Jurkat, Clone E6-1 (cell line): ENCODE data around the gene SLC12A7.
"Not testable (repeated sequence)": the region's sequence is repeated elsewhere in the genome, so short reads cannot be mapped to it uniquely, and the experiment has no call there.

Source experiments
- DNase-seq: peaks from one replicate; pipeline ENCODE4 v3.0.0-alpha.2; 2011; ENCODE audit warnings: low read depth, low spot score
- H3K4me3 ChIP-seq: 2 replicates; pipeline ENCODE4 v1.5.1; 2011; ENCODE audit warnings: mild to moderate bottlenecking, low read length, control low read depth, moderate library complexity

Gene SLC12A7

DNA sequence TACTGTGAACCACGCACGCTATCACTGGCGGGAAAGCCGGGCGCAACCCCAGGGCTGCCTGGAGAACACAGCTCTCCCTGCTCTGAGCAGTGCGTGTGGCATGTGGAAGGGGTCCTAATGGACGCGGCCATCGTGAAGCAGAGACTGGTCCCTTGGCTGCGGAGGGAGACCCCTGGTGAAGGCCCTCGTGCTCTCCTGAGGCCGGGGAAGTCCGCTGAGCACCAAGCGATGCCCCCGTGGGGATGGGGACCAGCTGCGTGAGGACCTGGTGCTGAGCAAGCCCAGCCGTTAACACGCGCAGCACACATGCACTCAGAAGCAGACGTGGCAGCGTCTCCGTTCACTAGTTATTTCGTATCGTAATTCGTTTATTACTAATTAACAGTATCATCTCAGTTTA lies 24.4 kb downstream of the SLC12A7 start:
- DNase-seq, result no peak
- no peak overlapping the region for H3K4me3 ChIP-seq

DNA sequence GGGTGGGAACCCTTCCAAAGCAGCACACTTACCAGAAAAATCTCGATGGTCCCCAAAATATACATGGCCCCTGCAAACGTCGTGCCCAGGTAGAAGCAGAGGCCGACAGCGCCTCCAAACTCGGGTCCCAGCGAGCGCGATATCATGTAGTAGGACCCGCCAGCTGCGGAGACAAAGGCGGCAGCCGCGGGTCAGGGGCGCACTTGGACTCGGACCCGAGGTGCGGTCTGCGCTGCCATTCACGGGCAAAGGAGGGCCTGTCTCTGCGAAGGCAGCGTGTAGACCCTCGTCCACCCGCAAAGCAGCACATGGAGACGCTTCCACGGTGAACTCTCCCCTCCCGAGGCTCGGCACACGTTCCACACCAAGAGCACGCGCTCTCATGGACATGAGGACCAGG lies 25.0 kb downstream of the SLC12A7 start:
- H3K4me3 ChIP-seq, result no peak overlapping the region

DNA sequence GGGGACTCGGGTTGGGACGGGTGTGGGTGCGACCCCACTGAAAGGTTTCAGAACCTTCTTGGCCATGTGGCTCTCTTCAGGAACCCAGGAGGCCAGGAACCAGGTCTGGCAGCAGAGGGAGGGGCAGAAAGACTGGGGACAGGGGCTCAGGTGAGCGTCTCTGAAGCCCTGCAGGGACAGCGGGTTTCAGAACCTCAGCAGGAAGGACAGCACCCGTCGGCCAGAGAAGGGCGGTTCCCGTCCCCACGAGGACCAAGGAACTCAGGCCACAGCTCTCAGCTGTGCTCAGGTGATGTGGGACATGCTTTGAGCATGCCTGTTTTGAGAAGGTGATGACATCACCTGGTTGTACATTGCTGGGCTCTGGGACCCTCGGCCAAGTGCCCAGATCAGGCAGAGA lies 25.7 kb downstream of the SLC12A7 start:
- no peak overlapping the region for H3K4me3 ChIP-seq
- DNase-seq, result no peak

More for the DNA sequence above, 25.0 kb downstream of the SLC12A7 start:
- DNase-seq, result no peak

DNA sequence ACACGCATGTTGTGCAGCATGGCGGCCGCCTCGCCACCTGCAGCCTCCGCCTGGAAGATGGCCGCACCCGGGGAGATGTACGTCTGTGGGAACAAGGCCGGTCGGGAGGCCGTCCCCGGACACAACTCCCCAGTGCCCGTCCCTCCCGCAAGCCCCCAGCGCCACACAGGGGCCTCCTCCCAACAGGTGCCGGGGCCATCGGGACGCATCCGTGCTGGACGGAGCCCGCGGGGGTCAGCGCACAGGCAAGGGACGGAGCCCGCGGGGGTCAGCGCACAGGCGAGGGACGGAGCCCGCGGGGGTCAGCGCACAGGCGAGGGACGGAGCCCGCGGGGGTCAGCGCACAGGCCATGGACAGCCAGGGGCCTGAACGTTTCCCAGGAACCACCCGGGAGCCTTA lies 26.5 kb downstream of the SLC12A7 start:
- H3K4me3 ChIP-seq, result no peak overlapping the region
- no peak for DNase-seq

DNA sequence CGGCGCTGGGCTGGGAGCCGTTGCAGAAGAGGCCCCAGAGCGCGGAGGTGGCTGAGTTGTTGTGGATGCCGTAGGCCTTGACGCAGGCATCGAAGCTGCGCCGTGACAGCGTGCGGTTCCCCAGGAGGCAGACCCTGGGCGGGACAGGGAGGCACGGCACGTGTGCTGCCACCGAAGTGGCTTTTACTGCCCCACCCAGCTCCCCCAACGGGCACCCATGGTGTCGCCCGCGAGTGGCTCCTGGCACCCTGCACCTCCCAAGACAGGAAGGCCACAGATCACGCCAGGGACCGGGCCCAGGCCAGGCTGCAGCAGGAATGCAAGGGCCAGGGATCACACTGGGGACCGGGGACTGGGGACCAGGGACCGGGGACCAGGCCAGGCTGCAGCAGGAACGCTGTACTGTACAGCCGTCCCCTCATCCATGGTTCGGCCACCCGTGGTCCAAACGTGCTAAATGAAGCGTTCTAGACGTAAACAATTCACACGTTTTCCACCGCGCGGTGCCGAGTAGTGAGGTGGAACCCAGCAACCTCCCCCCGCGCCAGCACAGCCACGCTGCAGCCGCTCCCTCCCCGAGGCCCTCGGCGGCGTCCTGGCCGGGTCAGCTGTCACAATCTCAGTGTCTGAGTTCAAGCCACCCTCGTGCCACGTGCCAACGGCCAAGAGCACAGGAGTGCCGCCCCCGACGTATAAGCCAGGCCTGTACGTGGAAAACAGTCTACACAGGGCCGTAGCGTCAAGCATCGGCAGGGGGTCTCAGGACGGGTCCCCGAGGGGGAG lies 27.8 kb downstream of the SLC12A7 start:
- DNase-seq, result no peak
- no peak overlapping the region for H3K4me3 ChIP-seq

DNA sequence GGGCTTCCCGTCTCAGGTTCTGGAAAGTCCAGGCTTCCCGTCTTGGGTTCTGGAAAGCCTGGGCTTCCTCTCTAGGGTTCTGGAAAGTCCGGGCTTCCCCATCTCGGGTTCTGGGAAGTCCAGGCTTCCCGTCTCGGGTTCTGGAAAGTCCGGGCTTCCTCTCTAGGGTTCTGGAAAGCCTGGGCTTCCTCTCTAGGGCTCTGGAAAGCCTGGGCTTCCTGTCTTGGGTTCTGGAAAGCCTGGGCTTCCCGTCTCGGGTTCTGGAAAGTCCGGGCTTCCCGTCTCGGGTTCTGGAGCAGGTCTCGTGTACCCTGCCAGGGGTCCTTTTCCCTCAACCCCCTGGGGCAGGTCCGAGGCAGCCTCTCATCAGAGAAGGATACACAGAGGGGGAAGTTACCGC lies 28.8 kb downstream of the SLC12A7 start:
- DNase-seq, H3K4me3 ChIP-seq: not testable (repeated sequence)

DNA sequence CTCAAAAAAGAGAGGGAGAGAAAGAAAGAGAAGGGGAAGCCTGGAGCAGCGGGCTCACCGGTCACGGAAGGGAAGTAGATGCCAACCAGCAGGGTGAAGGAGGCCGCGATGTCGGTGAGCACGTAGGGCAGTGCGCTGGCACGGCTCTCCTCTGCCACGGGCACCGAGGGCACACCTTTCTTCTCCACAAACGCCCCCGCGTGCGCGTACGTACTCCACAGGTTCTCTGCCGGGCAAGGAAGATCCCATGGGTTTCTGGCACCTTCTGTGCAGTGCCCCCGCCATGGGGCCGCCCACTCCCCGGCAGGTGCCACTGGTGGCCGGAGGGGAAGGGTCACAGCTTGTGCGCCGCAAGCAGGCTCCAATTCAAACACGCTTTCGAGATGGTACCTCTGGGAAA lies 30.3 kb downstream of the SLC12A7 start:
- DNase-seq, result no peak
- H3K4me3 ChIP-seq, result no peak overlapping the region

DNA sequence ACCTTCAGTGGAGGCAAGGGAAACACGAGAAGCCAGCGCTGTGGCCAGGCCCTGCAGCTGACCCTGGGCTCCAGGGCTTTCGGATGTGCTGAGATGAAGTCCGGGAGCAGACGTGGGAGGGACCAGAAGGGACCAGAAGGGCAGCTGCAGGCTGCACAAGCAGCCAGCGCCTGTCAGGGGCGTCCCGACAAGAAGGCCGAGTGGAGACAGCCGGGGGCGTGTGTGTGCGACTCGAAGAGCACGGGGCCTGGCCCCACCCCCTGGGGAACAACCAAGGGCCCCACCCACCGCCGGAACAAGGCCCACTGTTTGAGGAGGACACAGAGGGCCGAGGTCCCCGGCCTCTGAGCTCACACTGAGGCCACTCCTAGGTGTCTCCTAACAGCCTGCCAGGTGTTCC lies 31.4 kb downstream of the SLC12A7 start:
- DNase-seq, result no peak
- no peak overlapping the region for H3K4me3 ChIP-seq

DNA sequence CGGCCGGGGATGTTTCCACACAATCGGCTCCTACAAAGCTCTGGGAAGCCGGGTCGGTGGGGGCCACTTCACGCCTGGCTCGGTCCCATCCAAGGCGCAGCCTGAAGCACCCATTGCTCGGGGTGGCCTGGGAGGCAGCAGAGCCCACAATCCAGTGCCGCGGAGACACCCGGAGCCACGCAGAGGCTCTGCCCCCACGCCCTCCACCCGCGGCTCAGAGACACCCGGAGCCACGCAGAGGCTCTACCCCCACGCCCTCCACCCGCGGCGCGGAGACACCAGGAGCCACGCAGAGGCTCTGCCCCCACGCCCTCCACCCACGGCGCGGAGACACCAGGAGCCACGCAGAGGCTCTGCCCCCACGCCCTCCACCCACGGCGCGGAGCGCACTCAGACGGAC lies 31.9 kb downstream of the SLC12A7 start:
- no peak overlapping the region for H3K4me3 ChIP-seq
- no peak for DNase-seq

DNA sequence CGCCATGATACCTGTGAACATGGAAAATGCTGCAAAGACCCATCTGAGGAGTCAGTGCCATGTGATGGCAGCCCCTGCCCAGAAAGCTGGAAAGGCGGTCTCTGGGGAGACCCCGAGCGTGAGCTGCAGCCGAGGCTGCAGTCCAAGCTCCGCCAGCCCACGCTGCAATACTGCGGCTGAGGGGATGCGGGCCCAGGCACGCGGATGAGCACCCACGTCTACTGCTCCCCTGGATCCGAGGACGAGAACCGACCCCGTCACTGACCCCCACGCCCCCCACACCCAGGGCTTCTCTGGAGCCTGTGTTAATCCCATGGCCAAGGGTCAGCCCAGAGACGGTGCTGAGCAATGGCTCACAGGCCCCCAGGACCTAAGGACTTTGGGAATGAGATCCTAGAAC lies 32.4 kb downstream of the SLC12A7 start:
- no peak overlapping the region for H3K4me3 ChIP-seq
- no peak for DNase-seq

DNA sequence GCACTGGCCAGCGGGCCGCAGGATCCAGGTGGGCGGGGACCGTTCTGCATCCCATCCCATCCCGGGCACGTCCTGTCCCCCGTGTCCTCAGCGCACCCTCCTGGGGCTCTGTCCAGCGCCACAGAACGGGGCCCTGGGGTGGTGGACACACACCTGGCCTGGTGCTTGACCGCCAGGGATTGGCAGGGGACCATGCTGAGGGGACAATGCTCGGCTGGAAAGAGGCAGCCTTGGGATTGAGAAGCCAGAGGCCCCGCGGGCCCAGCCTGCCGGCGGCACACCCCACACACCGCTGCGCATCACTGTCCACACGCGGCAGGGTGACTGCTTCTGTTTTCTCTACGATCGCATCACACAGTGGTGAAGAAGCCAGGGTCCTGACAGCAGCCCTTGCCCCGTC lies 33.0 kb downstream of the SLC12A7 start:
- DNase-seq, result no peak
- no peak overlapping the region for H3K4me3 ChIP-seq

DNA sequence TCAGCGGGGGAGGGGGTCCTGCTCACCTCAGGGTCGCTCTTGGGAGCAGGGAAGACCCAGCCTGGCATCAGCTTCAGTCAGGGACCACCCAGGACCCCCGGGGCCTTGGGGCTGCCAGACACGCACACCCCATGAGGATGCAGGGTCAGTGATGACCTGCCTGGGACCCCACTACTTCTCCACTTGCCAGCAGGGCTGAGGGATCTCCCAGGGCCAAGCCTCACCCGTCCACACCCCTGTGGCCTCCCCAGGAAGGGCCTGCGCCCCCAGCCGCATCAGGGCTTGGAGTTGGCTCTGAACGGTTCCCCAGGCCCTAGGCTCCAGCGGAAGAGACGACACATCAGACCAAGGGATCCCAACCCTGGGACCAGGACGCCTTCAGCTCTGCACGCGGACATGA lies 33.7 kb downstream of the SLC12A7 start:
- DNase-seq, result no peak
- H3K4me3 ChIP-seq, result no peak overlapping the region

DNA sequence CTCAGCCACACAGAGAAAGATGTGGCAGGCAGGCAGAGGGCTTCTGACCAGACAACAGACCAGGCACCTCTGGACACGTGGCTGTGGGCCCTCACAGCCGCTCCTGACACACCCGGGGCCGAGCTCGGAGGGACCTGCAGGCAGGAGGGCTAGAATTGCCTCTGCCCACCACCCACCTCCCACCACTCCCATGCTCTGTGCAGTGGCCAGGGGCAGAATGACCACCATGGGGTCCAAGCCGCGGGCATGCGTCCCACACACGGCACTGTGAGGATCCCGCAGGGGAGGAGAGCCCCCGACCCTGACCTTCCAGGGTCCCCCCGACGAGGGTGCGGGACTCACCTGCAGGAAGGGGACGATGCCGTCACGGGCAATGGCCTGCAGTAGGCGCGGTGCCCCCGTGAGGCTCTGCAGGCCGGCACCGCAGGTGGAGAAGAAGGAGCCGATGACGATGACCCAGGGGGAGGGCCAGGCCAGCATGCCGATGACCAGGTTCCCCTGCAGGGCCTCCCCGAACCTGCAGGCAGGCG lies 34.3 kb downstream of the SLC12A7 start:
- no peak for DNase-seq
- H3K4me3 ChIP-seq, result no peak overlapping the region

DNA sequence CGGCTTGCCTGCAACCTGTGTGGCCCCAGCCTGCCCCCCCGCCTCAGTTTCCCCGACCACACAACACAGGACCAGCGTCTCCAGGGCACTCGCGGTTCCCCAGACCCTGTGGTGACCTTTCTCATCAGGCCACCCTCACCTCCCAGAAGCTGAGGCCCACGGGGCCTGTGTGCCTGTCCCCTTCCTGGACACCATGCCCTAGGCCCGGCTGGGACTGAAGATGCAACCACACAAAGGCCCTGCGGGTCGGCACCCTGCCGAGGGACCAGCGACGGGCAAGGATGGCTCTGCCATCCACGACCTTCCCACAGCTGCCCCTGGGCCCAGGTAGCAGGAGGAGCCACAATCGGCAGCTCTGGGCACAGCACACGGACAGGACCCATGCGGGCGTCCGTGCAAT lies 34.8 kb downstream of the SLC12A7 start:
- DNase-seq, result no peak
- H3K4me3 ChIP-seq, result no peak overlapping the region

DNA sequence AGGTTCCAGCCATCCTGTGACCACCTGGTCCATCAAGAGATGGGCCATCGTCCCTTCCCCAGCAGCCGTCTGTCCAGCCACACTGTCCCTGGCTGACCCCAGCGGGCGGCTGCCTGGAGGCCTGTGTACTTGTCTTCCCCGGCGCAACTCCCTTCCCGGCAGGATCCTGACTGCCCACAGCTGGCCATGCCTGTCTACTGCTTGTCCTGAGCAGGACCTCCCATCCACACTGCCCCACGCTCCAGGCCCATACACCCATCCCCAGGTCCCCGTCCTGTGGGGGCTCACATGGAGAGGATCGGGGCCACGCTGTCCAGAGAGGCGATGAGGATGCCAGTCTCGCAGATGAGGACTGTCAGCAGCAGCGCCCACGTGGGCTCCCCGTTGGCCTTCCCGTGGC lies 35.5 kb downstream of the SLC12A7 start:
- no peak for DNase-seq
- no peak overlapping the region for H3K4me3 ChIP-seq

DNA sequence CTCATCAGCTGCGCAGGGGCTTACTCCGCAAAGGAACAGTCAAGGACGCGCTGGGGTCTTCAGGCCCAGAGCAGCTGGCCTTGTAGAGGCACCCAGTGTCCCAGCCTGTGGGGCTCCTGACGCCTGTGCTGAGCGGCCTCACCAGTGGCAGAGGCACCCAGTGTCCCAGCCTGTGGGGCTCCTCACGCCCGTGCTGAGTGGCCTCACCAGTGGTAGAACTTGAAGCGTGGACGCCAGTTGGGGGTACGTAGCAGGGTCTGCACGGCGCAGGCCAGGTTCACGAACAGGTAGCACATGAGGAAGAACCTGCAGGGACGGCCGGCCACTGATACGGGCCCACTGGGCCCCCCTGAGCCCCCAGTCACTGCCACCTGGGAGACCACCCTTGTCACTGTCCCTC lies 35.9 kb downstream of the SLC12A7 start:
- DNase-seq, result no peak
- H3K4me3 ChIP-seq, result no peak overlapping the region

DNA sequence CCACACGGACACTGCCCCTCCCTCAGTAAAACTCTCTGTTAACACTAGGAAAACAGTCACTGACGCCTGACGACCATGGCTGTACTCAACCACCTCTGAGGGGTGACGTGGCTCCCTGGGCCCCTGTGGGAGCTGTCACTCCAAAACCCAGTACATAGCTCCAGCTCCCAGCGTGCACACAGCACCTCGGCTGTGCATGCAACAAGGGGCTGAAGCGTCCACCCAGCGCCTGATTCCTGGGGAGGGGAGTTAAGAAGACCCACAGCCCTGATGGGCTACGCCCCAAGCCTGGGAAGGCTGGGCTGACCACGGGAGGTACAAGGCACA lies 36.3 kb downstream of the SLC12A7 start:
- DNase-seq, result no peak
- H3K4me3 ChIP-seq, result no peak overlapping the region

DNA sequence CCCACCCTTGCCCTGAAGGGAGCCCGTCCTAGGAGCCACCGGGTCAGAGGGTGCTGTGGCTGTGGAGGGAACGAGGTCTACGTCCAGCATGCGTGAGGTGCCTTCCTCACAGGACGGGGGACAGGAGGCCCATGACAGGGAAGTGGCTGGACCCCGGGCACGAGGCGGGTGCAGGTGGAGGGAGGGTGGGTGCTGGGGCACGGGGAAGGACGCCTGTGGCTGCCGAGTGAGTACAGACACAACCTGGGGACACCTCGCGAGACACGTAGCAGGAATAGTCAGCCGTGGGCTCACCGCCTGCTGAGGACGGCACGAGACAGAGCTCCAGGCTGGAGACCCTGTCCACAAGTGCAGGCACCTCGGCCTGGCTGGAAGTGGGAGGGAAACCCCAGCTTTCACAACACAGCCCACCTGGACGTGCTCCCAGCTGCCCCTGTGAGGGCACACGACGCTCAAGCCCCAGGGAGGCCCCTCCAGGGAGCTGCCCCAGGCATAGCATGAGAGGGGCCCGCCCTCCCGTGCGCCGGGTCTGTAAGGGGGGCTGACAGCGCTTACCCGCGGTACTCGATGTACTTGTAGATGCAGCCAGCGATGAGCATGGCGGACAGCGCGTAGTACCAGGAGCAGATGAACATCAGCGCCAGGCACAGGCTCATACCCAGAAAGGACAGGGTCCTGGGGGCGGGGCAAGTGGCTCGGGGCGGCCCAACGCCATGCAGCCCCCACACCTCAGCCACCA lies 36.9 kb downstream of the SLC12A7 start:
- H3K4me3 ChIP-seq, result no peak overlapping the region
- no peak for DNase-seq

DNA sequence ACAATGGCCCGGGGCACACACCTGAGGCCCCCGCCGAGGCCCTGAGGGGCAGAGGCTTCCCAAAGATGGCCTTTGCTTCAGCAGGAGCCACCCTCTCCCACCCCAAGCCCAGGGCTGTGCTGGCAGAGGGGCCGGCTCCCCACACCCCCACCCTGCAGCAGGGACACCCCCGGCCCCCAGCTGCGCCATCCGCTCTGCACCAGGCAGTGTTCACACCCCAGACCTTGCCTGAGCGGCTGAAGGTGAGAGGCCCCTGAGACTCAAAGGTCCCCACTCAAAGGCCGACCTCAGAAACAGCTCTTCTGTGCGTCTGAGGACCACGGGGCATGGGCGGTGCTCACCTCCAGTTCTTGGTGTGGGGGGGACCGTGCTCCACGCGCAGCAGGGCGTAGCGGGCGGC lies 37.6 kb downstream of the SLC12A7 start:
- H3K4me3 ChIP-seq, result no peak overlapping the region
- DNase-seq, result no peak

DNA sequence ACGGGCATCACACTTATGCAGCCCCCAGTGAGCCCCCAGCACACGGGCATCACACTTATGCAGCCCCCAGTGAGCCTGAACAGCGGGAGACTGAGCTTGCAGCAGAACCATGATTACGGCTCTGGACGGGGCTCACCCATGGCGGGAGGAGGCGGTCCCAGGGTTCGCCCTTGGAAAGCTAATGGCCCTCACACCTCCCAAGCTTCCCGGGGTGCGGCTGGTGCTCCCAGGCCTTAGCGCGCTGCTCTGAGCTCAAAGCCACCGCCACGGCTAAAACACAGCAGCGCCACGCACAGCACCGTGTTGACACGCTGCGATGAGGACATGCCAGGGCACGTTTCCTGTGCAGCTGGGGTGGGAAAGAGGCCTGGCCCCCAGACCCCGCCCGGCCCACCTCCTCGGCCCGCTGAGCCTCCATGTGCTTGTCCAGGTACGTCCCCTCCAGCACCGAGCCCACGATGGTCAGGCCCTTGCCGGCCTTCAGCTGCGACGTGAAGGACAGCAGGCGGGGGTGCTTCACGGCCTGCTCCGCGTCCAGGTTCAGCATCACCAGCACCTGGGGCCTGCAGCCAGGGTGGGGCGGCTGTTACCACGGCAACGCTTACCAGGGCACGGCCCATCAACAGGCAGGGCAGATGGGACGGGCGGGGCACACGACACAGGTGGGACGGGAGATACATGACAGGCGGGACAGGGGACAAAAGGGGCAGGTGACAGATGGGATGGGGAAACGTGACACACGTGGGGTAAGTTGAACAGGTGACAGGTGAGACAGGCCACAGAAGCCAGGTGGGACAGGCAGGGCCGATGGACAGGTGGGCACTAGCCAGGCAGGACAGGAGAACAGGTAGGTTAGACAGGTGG lies 38.4 kb downstream of the SLC12A7 start:
- no peak overlapping the region for H3K4me3 ChIP-seq
- no peak for DNase-seq
